Testis (tissue), 3 donors: ENCODE measurements around the gene ID4. TPM values are rescaled to one million over a fixed set of nuclear protein-coding genes. Genes with fewer than 3 reads are reported as not detected.

Source experiments
- DNase-seq: peaks from one replicate; pipeline ENCODE4 v3.0.0-alpha.2; 2019
- H3K27ac ChIP-seq, 2 donors: fragments of 200-600 bp; sonication (generic); one replicate each; pipeline ENCODE4 v1.5.1; 2019
- H3K27me3 ChIP-seq: fragments of 200-600 bp; sonication (generic); one replicate; pipeline ENCODE4 v1.5.1; 2019
- H3K36me3 ChIP-seq: fragments of 200-600 bp; sonication (generic); one replicate; pipeline ENCODE4 v1.5.1; 2017; ENCODE audit warnings: low read depth; ENCODE audit errors: missing control alignments
- H3K4me1 ChIP-seq: fragments of 200-600 bp; sonication (generic); one replicate; pipeline ENCODE4 v1.5.1; 2019
- H3K4me3 ChIP-seq, 2 donors: fragments of 200-600 bp; sonication (generic); one replicate each; pipeline ENCODE4 v1.5.1; 2017 to 2019
- H3K9me3 ChIP-seq: fragments of 200-600 bp; sonication (generic); one replicate; pipeline ENCODE4 v1.5.1; 2017
- CTCF ChIP-seq, 3 experiments: fragments of 450-650 bp in 2 of 3; fragments of 200-600 bp in 1 of 3; sonication (generic) in 1 of 3; IDR thresholded peaks; one replicate each; pipeline ENCODE4 v1.5.1; 2016 to 2019; ENCODE audit warnings: antibody characterized with exemption in 3 of 3, mild to moderate bottlenecking in 2 of 3, moderate library complexity in 1 of 3
- POLR2A ChIP-seq: fragments of 450-650 bp; IDR thresholded peaks from one replicate; pipeline ENCODE4 v1.6.1; 2017; ENCODE audit warnings: antibody characterized with exemption, mild to moderate bottlenecking, moderate library complexity
- WGBS, 2 donors: methylation state at CpG; one replicate each; pipeline ENCODE4 v1.1.5; 2018; 5-methylcytosine and 5-hydroxymethylcytosine counted together
- intact Hi-C: fragments of 100-400 bp; cut with DNase I; formaldehyde crosslinking; loops from one replicate; pipeline ENCODE4 v1.15.1; 2023; ENCODE audit warnings: low total_unique reads
- polyA plus RNA-seq: library from polyadenylated mRNA; stranded (reverse); fragments of 350-450 nt; fragmentation: Illumina TruSeq; extraction: RNeasy Lipid Tissue Mini Kit (QIAGEN cat#74804); gene quantifications from one replicate; pipeline ENCODE4 v1.2.3, GENCODE V29; 2014; ENCODE audit warnings: low read depth, low replicate concordance; ENCODE audit not compliant: insufficient read depth
- total RNA-seq, 2 donors: library from RNA; depleted of rRNA; stranded (reverse); fragments of >200 nt; gene quantifications; one replicate each; pipeline ENCODE4 v1.2.3, GENCODE V29; 2016

ID4 gene
- total and polyA plus RNA-seq, 3 donors from 2014 or later, result 51.6 to 130 (median 122) TPM

GRCh38 chr6:19873031-19873430 is 35.9 kb downstream of the ID4 start:
- Histone ChIP-seq H3K4me3 (no peak overlapping the region), H3K27me3 (no peaks in the 10 kb centered on the region), H3K4me1 (no peaks in the 10 kb centered on the region), H3K27ac (no peak overlapping the region), H3K36me3 (no peaks in the 10 kb centered on the region), H3K9me3 (no peaks in the 10 kb centered on the region)
- DNase-seq, result no peak
- intact Hi-C loops, result no loop called here
- WGBS, 2 donors, result 62 to 66% methylated on average over 2 of the region's 2 CpGs
- TF ChIP-seq POLR2A, result no peak
- no peak for TF ChIP-seq CTCF (IDR thresholded peaks at IDR 0.05)

- Histone ChIP-seq H3K36me3 (no peaks in the 10 kb centered on the region), H3K4me3 (no peak overlapping the region), H3K4me1 (no peaks in the 10 kb centered on the region), H3K9me3 (no peaks in the 10 kb centered on the region), H3K27ac (no peak overlapping the region), H3K27me3 (no peaks in the 10 kb centered on the region)
- intact Hi-C loops, result no loop called here
- TF ChIP-seq CTCF (IDR thresholded peaks at IDR 0.05) (no peak), POLR2A (no peak)
- no peak for DNase-seq
- WGBS, 2 donors, result 85 to 90% methylated on average over 5 of the region's 5 CpGs
Measured at GRCh38 chr6:19876672-19877071, 39.5 kb downstream of the ID4 start.

- H3K36me3 ChIP-seq, result no peaks in the 10 kb centered on the region
- no peak for DNase-seq
- H3K27ac ChIP-seq, result no peak overlapping the region
- intact Hi-C loops, result no loop called here
- H3K27me3 ChIP-seq, result no peaks in the 10 kb centered on the region
- TF ChIP-seq POLR2A (no peak), CTCF (IDR thresholded peaks at IDR 0.05) (no peak)
- H3K9me3 ChIP-seq, result no peaks in the 10 kb centered on the region
- WGBS, 2 donors, result 33 to 34% methylated on average over 1 of the region's 1 CpG
- no peaks in the 10 kb centered on the region for H3K4me1 ChIP-seq
- H3K4me3 ChIP-seq, result no peak overlapping the region
Measured at GRCh38 chr6:19879663-19880062, 42.5 kb downstream of the ID4 start.

- no peak overlapping the region for H3K4me3 ChIP-seq
- WGBS, 2 donors, result 76 to 82% methylated on average over 2 of the region's 2 CpGs
- H3K4me1 ChIP-seq, result no peaks in the 10 kb centered on the region
- H3K36me3 ChIP-seq, result no peaks in the 10 kb centered on the region
- intact Hi-C loops, result no loop called here
- H3K9me3 ChIP-seq, result no peaks in the 10 kb centered on the region
- no peak overlapping the region for H3K27ac ChIP-seq
- no peak for DNase-seq
- H3K27me3 ChIP-seq, result no peaks in the 10 kb centered on the region
- no peak for TF ChIP-seq CTCF (IDR thresholded peaks at IDR 0.05)
- no peak for TF ChIP-seq POLR2A
Measured at GRCh38 chr6:19880066-19880465, 42.9 kb downstream of the ID4 start.

- intact Hi-C loops, result no loop called here
- H3K36me3 ChIP-seq, result no peaks in the 10 kb centered on the region
- 61 to 63% methylated on average over 5 of the region's 5 CpGs for WGBS, 2 donors
- H3K4me3 ChIP-seq, result no peak overlapping the region
- H3K9me3 ChIP-seq, result no peaks in the 10 kb centered on the region
- TF ChIP-seq POLR2A, result no peak
- no peak for TF ChIP-seq CTCF (IDR thresholded peaks at IDR 0.05)
- DNase-seq, result no peak
- H3K4me1 ChIP-seq, result peaks cover 2% of the 10 kb centered on the region
- H3K27ac ChIP-seq, result no peak overlapping the region
- no peaks in the 10 kb centered on the region for H3K27me3 ChIP-seq
Measured at GRCh38 chr6:19891451-19891850, 54.3 kb downstream of the ID4 start.
